Measurements from ENCODE around the gene ORAI2. TPM values are rescaled to one million over a fixed set of nuclear protein-coding genes. Genes with fewer than 3 reads are reported as not detected.
A peak's percentile ranks its signal among the peaks of the same experiment; 100 is the strongest.

ORAI2 gene
- total and polyA plus RNA-seq, 10 of the 15 experiments (the other 5 are each of a cell fraction or from before 2014, with no cell fraction given), result 5.8 to 111 (median 46.9) TPM

DNA sequence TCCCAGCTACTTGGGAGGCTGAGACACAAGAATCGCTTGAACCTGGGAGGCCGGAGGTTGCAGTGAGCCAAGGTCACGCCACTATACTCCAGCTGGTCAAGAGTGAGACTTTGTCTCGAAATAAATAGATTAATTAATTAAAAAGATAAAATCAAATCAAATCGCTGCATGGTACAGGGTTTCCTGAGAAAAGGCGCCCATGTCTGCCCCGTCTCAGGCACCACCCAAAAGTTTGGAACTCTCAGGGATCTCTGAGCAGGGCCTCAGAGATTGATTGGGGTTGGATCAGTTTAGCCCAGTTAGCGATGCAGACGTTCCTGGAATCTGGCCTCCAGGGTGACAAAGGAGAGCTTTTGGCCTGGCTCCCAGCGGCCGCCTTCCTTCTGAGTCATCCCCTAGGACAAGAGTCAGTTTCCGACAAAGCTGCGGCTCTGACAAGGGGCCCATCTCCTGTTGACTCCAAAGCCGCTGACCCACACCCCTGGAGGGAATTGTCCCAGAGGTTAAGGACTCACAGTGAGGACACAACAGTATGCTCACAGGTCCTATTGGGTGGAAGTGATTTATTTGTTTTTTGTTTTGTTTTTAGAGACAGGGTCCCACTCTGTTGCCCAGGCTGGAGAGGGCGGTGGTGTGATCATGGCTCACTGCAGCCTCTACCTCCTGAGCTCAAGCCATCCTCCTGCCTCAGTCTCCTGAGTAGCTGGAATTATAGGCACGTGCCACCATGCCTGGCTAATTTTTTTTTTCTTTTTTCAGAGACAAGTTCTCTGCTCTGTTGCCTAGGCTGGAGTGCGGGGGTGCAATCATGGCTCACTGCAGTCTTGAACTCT, 6.8 kb downstream of the ORAI2 start:
- H3K9ac ChIP-seq (ENCODE audit: control insufficient read depth, insufficient read depth, low read length), result no peak overlapping the region
- BruUV-seq (replicated peaks), result no TSS peak
- H3K4me3 ChIP-seq, result no peak overlapping the region
- WGBS (ENCODE audit: insufficient coverage, insufficient replicate concordance, low lambda C conversion rate, missing lambda C conversion rate), result 98% methylated on average over 17 of the region's 17 CpGs
- H3K27ac ChIP-seq (ENCODE audit: control insufficient read depth, insufficient read depth), result peak overlapping the region; percentile 99; the same call in 1 of the 2 replicates
- TF ChIP-seq SMAD5 (IDR thresholded peaks at IDR 0.05; ENCODE audit: low read depth) (no peak), ZNF384 (IDR thresholded peaks at IDR 0.05; ENCODE audit: borderline replicate concordance, low read depth, low read length) (no peak), CBX3 (IDR thresholded peaks at IDR 0.05; ENCODE audit: borderline replicate concordance, low read depth) (no peak), NRF1 (conservative IDR thresholded peaks at IDR 0.05; ENCODE audit: low read depth, low read length) (no peak), KAT2A (conservative IDR thresholded peaks at IDR 0.05; ENCODE audit: control insufficient read depth, low read depth, low read length) (no peak), DPF2 (IDR thresholded peaks at IDR 0.05) (no peak), CEBPB (IDR thresholded peaks at IDR 0.05; ENCODE audit: borderline replicate concordance in 1 of 2, low read depth in 2 of 2, low read length in 2 of 2) (no peak), HDGF (IDR thresholded peaks at IDR 0.05) (no peak), EZH2 (IDR thresholded peaks at IDR 0.05; ENCODE audit: borderline replicate concordance, control insufficient read depth, low read depth, low read length) (no peak)
- TF ChIP-seq, protein P1, sequence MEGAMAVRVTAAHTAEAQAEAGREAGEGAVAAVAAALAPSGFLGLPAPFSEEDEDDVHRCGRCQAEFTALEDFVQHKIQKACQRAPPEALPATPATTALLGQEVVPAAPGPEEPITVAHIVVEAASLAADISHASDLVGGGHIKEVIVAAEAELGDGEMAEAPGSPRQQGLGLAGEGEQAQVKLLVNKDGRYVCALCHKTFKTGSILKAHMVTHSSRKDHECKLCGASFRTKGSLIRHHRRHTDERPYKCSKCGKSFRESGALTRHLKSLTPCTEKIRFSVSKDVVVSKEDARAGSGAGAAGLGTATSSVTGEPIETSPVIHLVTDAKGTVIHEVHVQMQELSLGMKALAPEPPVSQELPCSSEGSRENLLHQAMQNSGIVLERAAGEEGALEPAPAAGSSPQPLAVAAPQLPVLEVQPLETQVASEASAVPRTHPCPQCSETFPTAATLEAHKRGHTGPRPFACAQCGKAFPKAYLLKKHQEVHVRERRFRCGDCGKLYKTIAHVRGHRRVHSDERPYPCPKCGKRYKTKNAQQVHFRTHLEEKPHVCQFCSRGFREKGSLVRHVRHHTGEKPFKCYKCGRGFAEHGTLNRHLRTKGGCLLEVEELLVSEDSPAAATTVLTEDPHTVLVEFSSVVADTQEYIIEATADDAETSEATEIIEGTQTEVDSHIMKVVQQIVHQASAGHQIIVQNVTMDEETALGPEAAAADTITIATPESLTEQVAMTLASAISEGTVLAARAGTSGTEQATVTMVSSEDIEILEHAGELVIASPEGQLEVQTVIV (IDR thresholded peaks at IDR 0.05; ENCODE audit: borderline replicate concordance, partially characterized antibody), result no peak
- TF ChIP-seq, protein P2, sequence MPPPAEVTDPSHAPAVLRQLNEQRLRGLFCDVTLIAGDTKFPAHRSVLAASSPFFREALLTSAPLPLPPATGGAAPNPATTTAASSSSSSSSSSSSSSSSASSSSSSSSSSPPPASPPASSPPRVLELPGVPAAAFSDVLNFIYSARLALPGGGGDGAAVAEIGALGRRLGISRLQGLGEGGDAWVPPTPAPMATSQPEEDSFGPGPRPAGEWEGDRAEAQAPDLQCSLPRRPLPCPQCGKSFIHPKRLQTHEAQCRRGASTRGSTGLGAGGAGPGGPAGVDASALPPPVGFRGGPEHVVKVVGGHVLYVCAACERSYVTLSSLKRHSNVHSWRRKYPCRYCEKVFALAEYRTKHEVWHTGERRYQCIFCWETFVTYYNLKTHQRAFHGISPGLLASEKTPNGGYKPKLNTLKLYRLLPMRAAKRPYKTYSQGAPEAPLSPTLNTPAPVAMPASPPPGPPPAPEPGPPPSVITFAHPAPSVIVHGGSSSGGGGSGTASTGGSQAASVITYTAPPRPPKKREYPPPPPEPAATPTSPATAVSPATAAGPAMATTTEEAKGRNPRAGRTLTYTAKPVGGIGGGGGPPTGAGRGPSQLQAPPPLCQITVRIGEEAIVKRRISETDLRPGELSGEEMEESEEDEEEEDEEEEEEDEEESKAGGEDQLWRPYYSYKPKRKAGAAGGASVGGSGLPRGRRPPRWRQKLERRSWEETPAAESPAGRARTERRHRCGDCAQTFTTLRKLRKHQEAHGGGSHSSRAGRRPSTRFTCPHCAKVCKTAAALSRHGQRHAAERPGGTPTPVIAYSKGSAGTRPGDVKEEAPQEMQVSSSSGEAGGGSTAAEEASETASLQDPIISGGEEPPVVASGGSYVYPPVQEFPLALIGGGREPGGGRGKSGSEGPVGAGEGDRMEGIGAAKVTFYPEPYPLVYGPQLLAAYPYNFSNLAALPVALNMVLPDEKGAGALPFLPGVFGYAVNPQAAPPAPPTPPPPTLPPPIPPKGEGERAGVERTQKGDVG (CRISPR knock-in tag; IDR thresholded peaks at IDR 0.05), result no peak
- TF ChIP-seq, protein P3, sequence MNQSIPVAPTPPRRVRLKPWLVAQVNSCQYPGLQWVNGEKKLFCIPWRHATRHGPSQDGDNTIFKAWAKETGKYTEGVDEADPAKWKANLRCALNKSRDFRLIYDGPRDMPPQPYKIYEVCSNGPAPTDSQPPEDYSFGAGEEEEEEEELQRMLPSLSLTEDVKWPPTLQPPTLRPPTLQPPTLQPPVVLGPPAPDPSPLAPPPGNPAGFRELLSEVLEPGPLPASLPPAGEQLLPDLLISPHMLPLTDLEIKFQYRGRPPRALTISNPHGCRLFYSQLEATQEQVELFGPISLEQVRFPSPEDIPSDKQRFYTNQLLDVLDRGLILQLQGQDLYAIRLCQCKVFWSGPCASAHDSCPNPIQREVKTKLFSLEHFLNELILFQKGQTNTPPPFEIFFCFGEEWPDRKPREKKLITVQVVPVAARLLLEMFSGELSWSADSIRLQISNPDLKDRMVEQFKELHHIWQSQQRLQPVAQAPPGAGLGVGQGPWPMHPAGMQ (IDR thresholded peaks at IDR 0.05; ENCODE audit: borderline replicate concordance), result no peak
- peaks cover 28% of the 10 kb centered on the region for H3K79me2 ChIP-seq (ENCODE audit: control insufficient read depth, insufficient read depth, low read length)
- no peak for ATAC-seq
- H3K27me3 ChIP-seq (replicated peaks in 1 of 2; ENCODE audit: control insufficient read depth in 2 of 2, insufficient read depth in 2 of 2, low read length in 1 of 2), result no peaks in the 10 kb centered on the region
- RAD21 ChIA-PET (ENCODE audit: unreplicated experiment), result interaction anchor here (0.6 to 9.0 kb wide), 3 partner anchors 14 to 35 kb away, joined by 3 to 115 read pairs (median 11); no protein-coding TSS in a partner anchor
- peaks cover 44% of the 10 kb centered on the region for H3K4me1 ChIP-seq (ENCODE audit: control insufficient read depth, insufficient read depth, low read length)
- no peaks in the 10 kb centered on the region for H3K9me3 ChIP-seq (replicated peaks; ENCODE audit: control insufficient read depth, insufficient read depth, low read length)
- CTCF ChIA-PET, result interaction anchor here (0.6 to 3.0 kb wide), 6 partner anchors 10 to 53 kb away, joined by 3 to 13 read pairs (median 3); no protein-coding TSS in a partner anchor
- FAIRE-seq, result no peak
- in situ Hi-C loops (cut with MboI), result no loop called here
- H4K20me1 ChIP-seq (ENCODE audit: control insufficient read depth, insufficient read depth), result no peaks in the 10 kb centered on the region
- DNase-seq (ENCODE audit: low read depth, low spot score), result no peak
- POLR2A ChIA-PET, result interaction anchor here (1.7 to 9.7 kb wide), 4 partner anchors 11 to 36 kb away, joined by 4 to 210 read pairs (median 15); partner anchors contain the start of gene ORAI2
- no peak overlapping the region for H2AFZ ChIP-seq (ENCODE audit: control insufficient read depth, low read depth, low read length)
- H3K4me2 ChIP-seq (ENCODE audit: control insufficient read depth, insufficient read depth), result no peak overlapping the region; the same call in 1 of the 2 replicates
- peaks cover 13 to 16% of the 10 kb centered on the region in 2 experiments for H3K36me3 ChIP-seq (ENCODE audit: control insufficient read depth in 2 of 2, insufficient read depth in 2 of 2, low read length in 1 of 2)
- SMC1A ChIA-PET (ENCODE audit: uncharacterized antibody, unreplicated experiment), result interaction anchor here (0.9 to 5.8 kb wide), 7 partner anchors 15 to 152 kb away, joined by 3 to 76 read pairs (median 6); no protein-coding TSS in a partner anchor
- intact Hi-C loops (cut with micrococcal nuclease; ENCODE audit: unreplicated experiment), result loop anchor here (5.0 kb wide), 1 partner anchor 583 kb away; no protein-coding TSS in a partner anchor

Measured in GM12878 (cell line).